Trophoblast cell (in vitro differentiated cells and primary cell): ENCODE results near the gene DNAJC6.

Source experiments
- DNase-seq, 2 donors: peaks; one replicate each; pipeline ENCODE4 v3.0.0-alpha.2; 2016
- H2AFZ ChIP-seq: 2 replicates; pipeline ENCODE4 v1.6.1; 2013; ENCODE audit warnings: low read length, moderate library complexity, mild to moderate bottlenecking; ENCODE audit not compliant: insufficient read depth, poor library complexity
- H2AK5ac ChIP-seq: 2 replicates; pipeline ENCODE4 v1.6.1; 2013; ENCODE audit warnings: mild to moderate bottlenecking, low read length
- H2BK120ac ChIP-seq: 2 replicates; pipeline ENCODE4 v1.6.1; 2013; ENCODE audit warnings: low read length, mild to moderate bottlenecking, moderate library complexity; ENCODE audit not compliant: insufficient read depth, poor library complexity
- H2BK12ac ChIP-seq: 2 replicates; pipeline ENCODE4 v1.6.1; 2013; ENCODE audit warnings: mild to moderate bottlenecking, low read length, moderate library complexity
- H2BK5ac ChIP-seq: 2 replicates; pipeline ENCODE4 v1.6.1; 2013; ENCODE audit warnings: low read length, low read depth, moderate library complexity, mild to moderate bottlenecking; ENCODE audit not compliant: poor library complexity
- H3K14ac ChIP-seq: 2 replicates; pipeline ENCODE4 v1.6.1; 2013; ENCODE audit warnings: mild to moderate bottlenecking, low read length
- H3K18ac ChIP-seq: 2 replicates; pipeline ENCODE4 v1.6.1; 2013; ENCODE audit warnings: mild to moderate bottlenecking, low read length
- H3K23ac ChIP-seq: 2 replicates; pipeline ENCODE4 v1.6.1; 2013; ENCODE audit warnings: low read length
- H3K27ac ChIP-seq: 2 replicates; pipeline ENCODE4 v1.5.1; 2013; ENCODE audit warnings: low read depth, mild to moderate bottlenecking, inconsistent platforms, low read length, moderate library complexity
- H3K27me3 ChIP-seq: 2 replicates; pipeline ENCODE4 v1.6.1; 2013; ENCODE audit warnings: inconsistent platforms, mild to moderate bottlenecking, low read length, moderate library complexity; ENCODE audit not compliant: insufficient read depth
- H3K36me3 ChIP-seq, 2 experiments: 1 replicate in 1 of 2; 2 replicates in 1 of 2; pipeline ENCODE4 v1.6.1; 2013; ENCODE audit warnings: low read length in 2 of 2, mild to moderate bottlenecking in 2 of 2, moderate library complexity in 1 of 2; ENCODE audit not compliant: insufficient read depth in 2 of 2, control insufficient read depth in 1 of 2
- H3K4ac ChIP-seq: 2 replicates; pipeline ENCODE4 v1.6.1; 2013; ENCODE audit warnings: low read depth, mild to moderate bottlenecking, low read length, moderate library complexity
- H3K4me1 ChIP-seq, 2 experiments: 1 replicate in 1 of 2; 2 replicates in 1 of 2; pipeline ENCODE4 v1.6.1; 2013; ENCODE audit warnings: low read length in 2 of 2, mild to moderate bottlenecking in 2 of 2, moderate library complexity in 1 of 2; ENCODE audit not compliant: insufficient read depth in 2 of 2, control insufficient read depth in 1 of 2
- H3K4me2 ChIP-seq: 2 replicates; pipeline ENCODE4 v1.6.1; 2013; ENCODE audit warnings: inconsistent platforms, mild to moderate bottlenecking, low read length, moderate library complexity
- H3K4me3 ChIP-seq: 2 replicates; pipeline ENCODE4 v1.5.1; 2013; ENCODE audit warnings: mild to moderate bottlenecking, low read depth, low read length, inconsistent platforms
- H3K79me1 ChIP-seq: one replicate; pipeline ENCODE4 v1.6.1; 2013; ENCODE audit warnings: low read length
- H3K79me2 ChIP-seq: 2 replicates; pipeline ENCODE4 v1.6.1; 2013; ENCODE audit warnings: low read length, mild to moderate bottlenecking; ENCODE audit not compliant: control insufficient read depth, insufficient read depth, poor library complexity
- H3K9ac ChIP-seq: 2 replicates; pipeline ENCODE4 v1.6.1; 2013; ENCODE audit warnings: mild to moderate bottlenecking, low read length
- H3K9me3 ChIP-seq: 2 replicates; pipeline ENCODE4 v1.6.1; 2013; ENCODE audit warnings: low read depth, mild to moderate bottlenecking, control low read depth, inconsistent platforms, low read length; ENCODE audit not compliant: insufficient read depth
- H4K12ac ChIP-seq: 2 replicates; pipeline ENCODE4 v1.6.1; 2013; ENCODE audit warnings: low read depth, mild to moderate bottlenecking, low read length, moderate library complexity
- H4K8ac ChIP-seq: 2 replicates; pipeline ENCODE4 v1.6.1; 2013; ENCODE audit warnings: low read depth, mild to moderate bottlenecking, low read length, moderate library complexity
- H4K91ac ChIP-seq: one replicate; pipeline ENCODE4 v1.6.1; 2013; ENCODE audit warnings: low read depth, mild to moderate bottlenecking, low read length, moderate library complexity
- WGBS: extraction: QIAGEN DNeasy Blood & Tissue Kit; methylation state at CpG from one replicate; pipeline ENCODE4 v1.1.7; 2013; ENCODE audit warnings: missing lambda C conversion rate; ENCODE audit not compliant: insufficient read length, insufficient coverage; ENCODE audit errors: extremely low coverage; 5-methylcytosine and 5-hydroxymethylcytosine counted together

The DNAJC6 gene

GRCh38 chr1:65267271-65267670 lies 42.1 kb upstream of the DNAJC6 start:
- peak in 1 of 2 donors; percentile 51 for DNase-seq
- Histone ChIP-seq H4K8ac (no peak overlapping the region), H3K4ac (no peak overlapping the region), H3K4me1 (peaks cover 4 to 11% of the 10 kb centered on the region in 2 experiments), H3K79me1 (peaks cover 5% of the 10 kb centered on the region), H3K36me3 (no peaks in the 10 kb centered on the region), H3K9me3 (no peaks in the 10 kb centered on the region), H3K9ac (no peak overlapping the region), H3K27me3 (no peaks in the 10 kb centered on the region), H2BK120ac (no peak overlapping the region), H3K18ac (no peak overlapping the region), H2AFZ (no peak overlapping the region), H3K14ac (no peak overlapping the region), H3K27ac (peak overlapping the region; percentile 6), H3K4me3 (no peak overlapping the region), H3K23ac (no peak overlapping the region), H3K79me2 (peaks cover 3% of the 10 kb centered on the region), H4K91ac (no peak overlapping the region), H2BK5ac (no peak overlapping the region), H4K12ac (no peak overlapping the region), H2BK12ac (no peak overlapping the region), H3K4me2 (no peak overlapping the region), H2AK5ac (no peak overlapping the region)
- WGBS, result no CpG with 5 or more reads among the region's 4 CpGs

- H2AFZ ChIP-seq, result no peak overlapping the region
- H3K4me1 ChIP-seq, result peaks cover 4 to 11% of the 10 kb centered on the region in 2 experiments
- H3K36me3 ChIP-seq, result no peaks in the 10 kb centered on the region
- no peak overlapping the region for H4K91ac ChIP-seq
- no peak overlapping the region for H3K9ac ChIP-seq
- H2BK5ac ChIP-seq, result no peak overlapping the region
- H3K14ac ChIP-seq, result no peak overlapping the region
- no peak overlapping the region for H3K4me2 ChIP-seq
- no peak overlapping the region for H4K8ac ChIP-seq
- H4K12ac ChIP-seq, result no peak overlapping the region
- peaks cover 5% of the 10 kb centered on the region for H3K79me1 ChIP-seq
- no peak overlapping the region for H3K23ac ChIP-seq
- H3K27me3 ChIP-seq, result no peaks in the 10 kb centered on the region
- no peak overlapping the region for H3K4ac ChIP-seq
- H3K9me3 ChIP-seq, result no peaks in the 10 kb centered on the region
- peaks cover 3% of the 10 kb centered on the region for H3K79me2 ChIP-seq
- DNase-seq, result no peak
- H2BK120ac ChIP-seq, result no peak overlapping the region
- no peak overlapping the region for H3K4me3 ChIP-seq
- H3K27ac ChIP-seq, result no peak overlapping the region
- no peak overlapping the region for H2BK12ac ChIP-seq
- no CpG with 5 or more reads among the region's 1 CpG for WGBS
- no peak overlapping the region for H3K18ac ChIP-seq
- no peak overlapping the region for H2AK5ac ChIP-seq
Observed at GRCh38 chr1:65267683-65268082, 41.7 kb upstream of the DNAJC6 start.

- H4K8ac ChIP-seq, result no peak overlapping the region
- H3K36me3 ChIP-seq, result no peaks in the 10 kb centered on the region
- H3K14ac ChIP-seq, result no peak overlapping the region
- H3K4me1 ChIP-seq, result peaks cover 3 to 10% of the 10 kb centered on the region in 2 experiments
- no peak overlapping the region for H3K23ac ChIP-seq
- no CpG with 5 or more reads among the region's 2 CpGs for WGBS
- H3K4ac ChIP-seq, result peak overlapping the region; percentile 55
- H3K18ac ChIP-seq, result no peak overlapping the region
- H3K9me3 ChIP-seq, result no peaks in the 10 kb centered on the region
- no peak for DNase-seq
- no peak overlapping the region for H3K4me2 ChIP-seq
- no peak overlapping the region for H2BK12ac ChIP-seq
- H3K4me3 ChIP-seq, result no peak overlapping the region
- H2BK5ac ChIP-seq, result no peak overlapping the region
- peak overlapping the region; percentile 46 for H2AK5ac ChIP-seq
- peaks cover 3% of the 10 kb centered on the region for H3K79me2 ChIP-seq
- no peak overlapping the region for H4K12ac ChIP-seq
- H2AFZ ChIP-seq, result no peak overlapping the region
- H3K9ac ChIP-seq, result no peak overlapping the region
- no peaks in the 10 kb centered on the region for H3K27me3 ChIP-seq
- no peak overlapping the region for H4K91ac ChIP-seq
- H3K79me1 ChIP-seq, result peaks cover 5% of the 10 kb centered on the region
- H2BK120ac ChIP-seq, result peak overlapping the region; percentile 22
- H3K27ac ChIP-seq, result no peak overlapping the region
Observed at GRCh38 chr1:65269612-65270011, 39.7 kb upstream of the DNAJC6 start.

- no peak overlapping the region for H4K91ac ChIP-seq
- no CpG with 5 or more reads among the region's 1 CpG for WGBS
- no peak overlapping the region for H3K4me2 ChIP-seq
- no peak overlapping the region for H4K8ac ChIP-seq
- DNase-seq, result no peak
- no peak overlapping the region for H3K4ac ChIP-seq
- H2AFZ ChIP-seq, result no peak overlapping the region
- H2BK5ac ChIP-seq, result no peak overlapping the region
- no peak overlapping the region for H3K9ac ChIP-seq
- H3K14ac ChIP-seq, result no peak overlapping the region
- H3K4me1 ChIP-seq, result peaks cover 12 to 15% of the 10 kb centered on the region in 2 experiments
- H3K9me3 ChIP-seq, result no peaks in the 10 kb centered on the region
- no peak overlapping the region for H3K23ac ChIP-seq
- peaks cover 5% of the 10 kb centered on the region for H3K79me1 ChIP-seq
- no peak overlapping the region for H4K12ac ChIP-seq
- no peak overlapping the region for H3K18ac ChIP-seq
- H3K27me3 ChIP-seq, result no peaks in the 10 kb centered on the region
- no peak overlapping the region for H2AK5ac ChIP-seq
- H3K36me3 ChIP-seq, result peaks cover 0 to 2% of the 10 kb centered on the region in 2 experiments
- no peak overlapping the region for H2BK12ac ChIP-seq
- H3K79me2 ChIP-seq, result no peaks in the 10 kb centered on the region
- no peak overlapping the region for H3K4me3 ChIP-seq
- H3K27ac ChIP-seq, result peak overlapping the region; percentile 31
- no peak overlapping the region for H2BK120ac ChIP-seq
Observed at GRCh38 chr1:65276197-65276939, 33.0 kb upstream of the DNAJC6 start.
